Measurements from ENCODE around the gene POMZP3. TPM values are rescaled to one million over a fixed set of nuclear protein-coding genes. Genes with fewer than 3 reads are reported as not detected.
"Not testable (repeated sequence)": the region's sequence is repeated elsewhere in the genome, so short reads cannot be mapped to it uniquely, and the experiment has no call there.

POMZP3 gene
- 10 to 100 TPM; 14.0 to 15.8 TPM for total RNA-seq

DNA sequence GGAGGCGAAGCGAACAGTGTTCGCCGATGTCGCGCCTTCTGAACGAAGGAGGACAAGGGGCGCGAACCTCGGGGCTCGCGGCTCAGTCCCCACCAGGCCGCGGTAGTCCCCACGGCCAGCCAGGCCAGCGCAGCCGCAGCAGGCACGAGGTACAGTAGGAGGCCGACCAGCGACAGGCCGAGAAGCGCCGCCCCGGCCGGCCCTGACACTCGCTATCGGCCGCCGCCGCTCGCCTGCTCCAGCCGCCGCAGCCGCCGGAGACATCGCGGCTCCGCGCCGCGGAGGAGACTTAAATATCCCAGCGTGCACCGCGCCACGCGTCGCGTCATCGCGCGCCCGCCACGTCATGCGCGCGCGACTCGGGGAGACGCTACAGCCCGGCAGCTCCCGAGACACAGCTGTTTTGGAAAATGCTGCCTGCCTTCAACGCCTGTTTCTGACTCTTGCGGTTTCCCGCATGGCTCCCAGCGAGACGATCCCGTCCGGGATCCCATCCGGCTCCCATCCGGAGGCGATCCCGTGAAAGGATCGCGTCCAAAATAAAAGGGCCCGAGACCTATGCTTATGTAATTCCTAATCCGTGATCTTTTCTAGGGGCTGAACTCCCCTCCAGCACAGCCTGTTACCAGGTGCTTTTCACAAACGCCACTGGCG lies at the start of gene POMZP3:
Gene POMZP3, minus strand, starts transcription at position 291 of the 654 bp plus-strand sequence. CDS start 1,215 bp downstream, outside the sequence.
- POLR2A ChIA-PET, CTCF ChIA-PET: not testable (repeated sequence)

DNA sequence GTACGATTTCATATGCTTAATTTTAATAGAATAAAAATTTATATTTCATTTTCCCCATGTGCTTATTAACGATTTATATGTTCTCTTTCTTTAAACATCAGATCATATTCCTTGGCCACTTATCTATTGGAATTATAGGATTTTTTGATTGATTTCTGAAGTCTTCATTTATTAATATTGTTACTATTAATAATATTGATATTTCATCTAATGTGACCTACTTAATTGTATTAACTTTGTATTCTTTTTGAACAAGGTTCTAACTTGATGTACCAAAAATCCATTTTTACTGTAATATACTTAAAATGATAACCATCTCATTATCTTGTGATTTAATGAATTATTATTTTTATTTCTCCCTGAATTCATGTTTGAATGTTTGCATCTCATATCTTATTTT lies 48.7 kb upstream of the POMZP3 start:
- POLR2A ChIA-PET, CTCF ChIA-PET: not testable (repeated sequence)

DNA sequence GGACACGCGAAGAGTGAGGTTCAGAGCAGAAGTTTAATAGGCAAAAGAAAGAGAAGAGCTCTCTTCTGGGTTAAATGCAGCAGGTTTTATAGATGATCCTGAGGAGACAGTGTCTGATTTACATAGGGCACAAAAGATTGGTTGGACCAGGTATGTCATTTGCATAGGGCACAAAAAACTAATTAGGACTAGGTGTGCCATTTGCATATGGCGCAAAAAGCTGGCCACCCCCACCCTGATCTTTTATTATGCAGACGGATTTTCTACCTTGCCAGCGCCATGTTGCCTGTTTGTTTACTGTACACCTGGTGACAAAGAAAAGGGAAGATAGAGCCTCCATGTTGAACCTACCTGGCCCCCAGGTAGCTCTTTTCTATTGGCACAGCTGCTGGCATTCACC lies 46.3 kb upstream of the POMZP3 start:
- POLR2A ChIA-PET, CTCF ChIA-PET: not testable (repeated sequence)

DNA sequence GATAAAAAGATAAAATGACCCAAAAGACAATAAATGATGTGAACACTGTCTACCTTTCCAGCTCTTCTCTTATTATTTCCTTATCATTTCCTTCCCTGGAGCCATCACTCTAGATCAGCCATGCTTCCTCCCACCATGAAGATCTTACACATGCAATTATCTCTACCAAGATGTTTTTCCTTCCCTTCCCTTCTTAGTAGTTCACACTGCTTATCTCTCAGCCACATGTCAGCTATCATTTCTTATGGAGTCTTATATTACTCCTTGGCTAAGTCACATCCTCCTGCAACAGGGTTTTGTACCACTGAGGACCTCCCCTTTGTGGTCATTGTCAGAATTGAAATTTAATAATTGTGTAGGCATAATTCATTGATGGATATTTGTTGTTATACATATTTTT lies 32.1 kb upstream of the POMZP3 start:
- CTCF ChIA-PET, POLR2A ChIA-PET: not testable (repeated sequence)

DNA sequence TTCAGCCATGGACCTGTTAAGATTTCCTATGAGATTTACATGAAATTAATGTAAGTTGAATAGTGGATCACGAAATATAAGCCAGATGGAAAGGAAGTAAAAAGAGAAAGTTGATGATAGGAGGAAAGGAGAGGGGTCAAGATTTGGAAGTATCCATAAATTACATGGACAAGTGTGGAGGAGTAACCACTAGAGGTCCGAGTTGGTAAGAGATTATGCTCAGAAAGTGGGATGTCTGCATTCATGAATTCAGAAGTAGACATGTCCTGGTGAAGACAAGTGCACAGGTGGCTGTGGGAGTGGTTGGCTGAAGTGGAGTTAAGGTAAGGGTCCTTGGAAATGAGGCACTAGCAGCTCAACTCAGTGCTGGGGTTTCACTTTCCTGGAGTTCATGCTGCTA lies 29.3 kb upstream of the POMZP3 start:
- POLR2A ChIA-PET, CTCF ChIA-PET: not testable (repeated sequence)

DNA sequence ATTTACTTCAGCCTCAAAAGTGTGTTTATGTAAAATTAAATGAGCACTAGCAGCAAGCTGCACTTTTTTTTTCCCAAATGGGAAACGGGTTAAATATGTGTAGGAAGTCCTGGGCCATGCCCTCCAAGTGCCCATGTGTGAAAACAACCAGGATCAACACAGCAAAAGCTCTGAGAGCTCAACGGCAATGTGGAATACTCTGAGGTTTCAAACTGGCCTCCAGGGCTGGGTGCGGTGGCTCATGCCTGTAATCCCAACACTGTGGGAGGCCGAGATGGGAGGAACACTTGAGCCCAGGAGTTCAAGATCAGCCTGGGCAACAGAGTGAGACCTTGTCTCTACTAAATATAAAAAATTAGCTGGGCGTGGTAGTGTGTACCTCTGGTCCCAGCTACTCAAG lies 15.5 kb upstream of the POMZP3 start:
- CTCF ChIA-PET, POLR2A ChIA-PET: not testable (repeated sequence)

DNA sequence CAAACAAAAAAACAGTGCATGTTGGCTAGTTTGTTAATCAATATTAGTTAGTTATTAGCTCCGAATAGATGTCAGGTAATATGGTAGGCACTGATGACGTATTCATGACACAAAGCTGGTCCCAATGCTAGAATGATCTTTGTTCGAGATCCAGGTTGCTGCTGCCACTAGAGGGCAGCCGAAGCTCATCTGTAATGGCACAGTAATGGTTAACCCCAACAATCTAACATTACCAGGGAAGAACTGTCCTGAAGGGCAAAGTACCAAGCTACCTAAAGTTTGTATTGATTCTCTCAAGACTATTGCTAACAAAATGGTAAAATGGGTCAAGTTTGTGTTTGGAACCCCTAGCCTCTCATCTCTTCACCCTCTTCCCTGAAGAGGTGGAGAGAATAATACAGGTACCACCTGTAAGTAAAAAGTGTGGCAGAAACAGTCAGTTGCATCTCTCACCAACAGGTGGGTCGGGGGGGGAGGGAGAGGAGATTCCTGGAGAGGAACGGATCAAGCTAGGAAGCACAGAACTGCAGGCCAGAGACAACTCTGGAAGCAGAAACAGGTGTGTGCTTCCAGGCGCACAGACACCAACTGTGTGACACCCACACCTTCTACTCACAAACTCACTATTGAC lies 10.1 kb upstream of the POMZP3 start:
- CTCF ChIA-PET = not testable (repeated sequence)

DNA sequence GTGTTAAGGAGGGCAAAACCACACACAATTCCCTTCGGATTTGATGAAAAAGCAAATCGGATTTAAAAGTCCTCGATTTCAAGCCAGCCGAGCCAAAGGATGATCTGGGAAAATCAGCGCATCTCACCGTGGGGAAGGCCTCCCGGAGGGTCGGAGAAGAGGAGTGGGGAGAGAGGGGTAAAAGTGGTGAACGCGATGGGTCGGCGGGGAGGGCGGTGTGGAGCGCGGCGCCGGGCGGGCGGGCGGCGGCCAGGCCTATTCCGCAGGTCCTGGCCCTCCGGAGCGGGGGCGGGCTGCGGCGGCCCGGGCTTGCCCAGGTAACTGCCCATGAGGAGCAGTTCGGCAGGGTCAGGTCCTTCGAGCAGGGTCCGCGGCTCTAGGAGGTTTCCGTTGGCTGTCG lies 498 bp downstream of the POMZP3 start:
- POLR2A ChIA-PET, CTCF ChIA-PET: not testable (repeated sequence)

More for the DNA sequence above, 10.1 kb upstream of the POMZP3 start:
- POLR2A ChIA-PET = not testable (repeated sequence)

DNA sequence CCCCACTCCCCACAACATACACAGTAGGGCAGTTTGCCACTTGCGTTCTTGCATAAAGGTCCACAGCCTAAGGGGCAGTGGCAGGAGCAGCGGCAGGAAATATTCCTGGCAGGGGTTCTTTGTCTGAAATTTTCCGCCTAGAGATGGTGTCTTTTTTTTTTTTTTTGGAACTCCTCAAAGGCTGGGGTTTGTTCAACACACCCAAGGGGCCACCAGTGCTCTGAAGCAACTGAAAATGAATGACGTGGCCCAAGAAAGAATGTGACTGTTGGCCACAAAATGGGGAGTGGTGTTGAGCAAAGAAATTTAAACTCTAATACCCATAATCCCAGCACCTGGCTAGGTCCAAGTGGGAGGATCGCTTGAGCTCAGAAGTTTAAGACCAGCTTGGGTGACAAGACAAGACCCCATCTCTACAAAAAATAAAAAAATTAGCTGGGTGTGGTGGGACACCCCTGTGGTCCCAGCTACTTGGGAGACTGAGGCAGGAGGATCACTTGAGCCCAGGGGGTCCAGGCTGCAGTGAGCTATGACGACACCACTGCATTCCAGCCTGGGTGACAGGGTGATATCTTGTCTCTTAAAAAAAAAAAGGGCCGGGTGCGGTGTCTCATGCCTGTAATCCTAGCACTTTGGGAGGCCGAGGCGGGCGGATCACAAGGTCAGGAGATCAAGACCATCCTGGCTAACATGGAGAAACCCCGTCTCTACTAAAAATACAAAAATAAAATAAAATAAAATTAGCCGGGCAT lies 7.5 kb downstream of the POMZP3 start:
- CTCF ChIA-PET = not testable (repeated sequence)

DNA sequence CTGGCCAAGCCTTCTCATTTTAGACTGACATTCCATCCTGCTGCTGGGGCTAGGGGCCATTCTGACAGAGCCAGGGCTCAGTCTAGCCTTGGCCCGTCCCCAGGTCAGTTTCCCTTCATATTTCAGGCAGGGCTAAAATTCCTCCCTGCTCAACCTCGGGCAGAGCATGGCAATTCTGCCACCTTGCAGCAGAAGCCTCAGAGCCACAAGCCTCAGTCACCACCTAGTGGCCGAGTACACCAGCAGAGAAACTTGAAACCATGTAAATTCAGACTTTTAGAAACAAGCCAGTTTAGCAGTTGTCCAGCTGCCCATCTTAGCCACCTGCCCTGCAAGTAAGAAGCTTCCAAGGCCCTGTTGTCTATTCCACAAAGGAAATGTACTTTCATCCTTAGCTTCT lies 13.3 kb downstream of the POMZP3 start:
- POLR2A ChIA-PET = not testable (repeated sequence)

More for the DNA sequence above, 7.5 kb downstream of the POMZP3 start:
- POLR2A ChIA-PET = not testable (repeated sequence)

DNA sequence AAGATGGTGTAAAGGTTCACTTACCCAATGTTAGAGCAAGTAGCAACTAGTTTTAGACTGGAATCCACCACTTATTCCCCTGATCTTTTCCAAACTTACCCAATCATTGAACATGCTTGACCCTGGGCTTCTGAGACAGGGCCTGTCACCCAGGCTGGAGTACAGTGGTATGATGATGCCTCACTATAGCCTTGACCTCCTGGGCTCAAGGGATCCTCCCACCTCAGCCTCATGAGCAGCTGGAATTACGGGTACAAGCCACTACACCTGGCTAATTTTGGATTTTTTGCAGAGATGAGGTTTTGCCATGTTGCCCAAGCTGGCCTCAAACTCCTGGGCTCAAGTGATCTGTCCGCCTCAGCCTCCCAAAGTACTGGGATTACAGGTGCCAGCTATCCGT lies 14.8 kb downstream of the POMZP3 start:
- POLR2A ChIA-PET = not testable (repeated sequence)

More for the DNA sequence above, 13.3 kb downstream of the POMZP3 start:
- CTCF ChIA-PET = not testable (repeated sequence)

DNA sequence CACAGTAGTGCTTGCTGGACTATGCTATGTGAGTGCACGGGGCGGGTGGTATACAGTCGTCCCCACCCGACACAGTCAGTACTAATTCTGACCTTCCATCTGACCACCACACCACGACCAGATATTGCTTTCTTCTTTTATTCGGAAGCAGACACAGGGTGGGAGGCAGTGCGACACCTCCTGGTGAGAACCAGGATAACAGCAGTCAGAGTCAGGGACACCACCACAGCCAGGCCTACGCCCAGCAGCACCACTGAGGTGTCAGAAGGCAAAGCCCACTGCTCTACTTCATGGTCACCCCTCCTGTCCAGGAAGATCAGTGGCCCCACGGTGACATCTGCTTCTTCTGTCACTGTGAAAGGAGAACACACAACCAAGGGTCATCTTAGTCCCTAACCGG lies 17.2 kb downstream of the POMZP3 start:
- POLR2A ChIA-PET = not testable (repeated sequence)

More for the DNA sequence above, 14.8 kb downstream of the POMZP3 start:
- CTCF ChIA-PET = not testable (repeated sequence)

DNA sequence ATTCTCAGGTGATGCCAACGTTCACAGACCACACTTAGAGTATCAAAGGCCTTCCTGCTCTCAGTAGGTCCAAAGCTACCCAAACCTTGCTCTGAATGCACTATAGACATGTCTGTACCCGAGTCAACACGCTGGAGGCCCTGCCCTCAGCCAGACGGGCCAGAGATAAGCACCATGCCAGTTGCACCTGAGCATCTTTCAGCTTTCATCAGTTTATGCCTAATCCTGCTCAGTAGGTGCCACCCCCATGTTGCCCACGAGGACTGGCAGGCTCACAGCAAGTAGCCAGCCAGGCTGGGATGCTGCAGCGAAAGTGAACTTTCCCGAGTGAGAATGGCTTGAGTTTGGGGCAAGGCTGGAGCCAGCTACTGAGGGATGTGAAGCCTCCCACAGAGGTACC lies 18.6 kb downstream of the POMZP3 start:
- POLR2A ChIA-PET = interaction anchor here (0.7 kb wide), 1 partner anchor 273 kb away, joined by 5 read pairs; no protein-coding TSS in a partner anchor
- CTCF ChIA-PET = not testable (repeated sequence)

More for the DNA sequence above, 17.2 kb downstream of the POMZP3 start:
- CTCF ChIA-PET = not testable (repeated sequence)

DNA sequence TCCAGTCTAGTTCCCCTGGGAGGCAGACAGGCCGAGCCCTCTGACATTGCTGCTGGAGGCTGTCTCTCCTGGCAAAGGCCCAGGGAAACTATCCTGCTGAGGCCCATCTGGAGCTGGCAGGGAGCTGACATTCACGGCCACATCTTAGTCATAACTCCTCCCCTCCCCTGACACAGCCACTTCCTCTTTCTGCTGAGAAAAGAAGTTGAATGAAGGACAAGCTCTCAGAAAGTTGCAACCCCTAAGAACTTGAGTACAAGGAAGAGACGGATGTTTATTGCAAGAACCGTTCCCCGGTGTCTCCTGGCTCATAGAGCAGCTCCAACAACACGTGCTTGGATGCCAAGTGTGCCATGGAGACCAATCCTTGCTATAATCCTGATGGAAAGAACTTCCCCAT lies 21.1 kb downstream of the POMZP3 start:
- POLR2A ChIA-PET = not testable (repeated sequence)

DNA sequence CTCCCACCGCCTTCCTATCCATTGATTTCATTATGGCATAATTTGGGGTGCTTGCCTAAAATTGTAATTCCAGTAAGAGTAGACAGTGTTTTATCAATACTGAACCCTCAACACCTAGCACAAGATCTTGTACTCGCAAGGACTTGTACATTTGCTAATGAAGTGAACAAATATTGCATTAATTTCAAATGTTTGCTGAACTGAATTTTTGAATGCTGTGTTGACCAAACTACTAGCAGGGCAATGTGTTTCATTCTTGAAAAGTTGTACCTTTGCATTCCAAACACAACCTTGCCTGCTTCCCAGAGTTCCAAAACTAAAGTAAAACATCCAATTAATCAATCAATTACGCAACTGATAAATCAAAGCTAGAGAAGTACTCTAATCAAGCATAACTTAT lies 26.4 kb downstream of the POMZP3 start:
- CTCF ChIA-PET, POLR2A ChIA-PET: not testable (repeated sequence)

More for the DNA sequence above, 21.1 kb downstream of the POMZP3 start:
- CTCF ChIA-PET = not testable (repeated sequence)

DNA sequence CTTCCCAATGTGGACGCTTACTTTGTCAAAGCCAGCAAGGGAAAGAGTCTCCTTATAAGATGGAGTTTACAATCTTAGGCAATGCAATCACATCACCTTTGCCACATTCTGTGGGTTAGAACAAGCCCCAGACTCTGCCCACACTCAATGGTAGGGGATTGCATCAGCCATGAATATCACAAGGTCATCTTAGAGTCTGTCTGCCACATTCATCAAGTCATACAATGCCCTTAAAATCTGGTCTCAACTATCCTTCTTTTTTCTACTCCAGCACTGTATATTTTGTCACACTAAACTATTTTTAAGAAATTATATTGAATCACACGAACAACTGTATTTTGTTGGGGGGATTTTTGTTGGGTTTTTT lies 27.0 kb downstream of the POMZP3 start:
- CTCF ChIA-PET, POLR2A ChIA-PET: not testable (repeated sequence)

DNA sequence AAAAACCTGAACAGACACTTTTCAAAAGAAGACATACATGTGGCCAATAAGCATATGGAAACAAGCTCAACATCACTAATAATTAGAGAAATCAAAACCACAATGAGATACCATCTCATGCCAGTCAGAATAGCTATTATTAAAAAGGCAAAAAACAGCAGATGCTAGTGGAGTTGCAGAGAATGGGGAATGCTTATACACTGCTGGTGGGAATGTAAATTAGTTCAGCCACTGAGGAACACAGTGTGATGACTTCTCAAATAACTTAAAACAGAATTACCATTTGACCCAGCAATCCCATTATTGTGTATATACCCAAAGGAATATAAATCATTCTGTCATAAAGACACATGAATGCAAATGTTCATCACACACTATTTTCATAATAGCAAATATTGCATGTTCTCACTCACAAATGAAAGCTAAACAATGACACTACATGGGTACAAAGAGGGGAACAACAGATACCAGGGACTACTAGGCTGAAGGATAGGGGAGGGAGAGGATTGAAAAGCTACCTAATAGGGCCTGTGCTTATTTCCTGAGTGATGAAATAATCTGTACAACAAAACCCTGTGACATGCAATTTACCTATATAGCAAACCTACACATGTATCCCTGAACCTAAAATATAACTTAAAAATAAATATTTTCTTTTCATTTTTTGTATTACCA lies 28.4 kb downstream of the POMZP3 start:
- POLR2A ChIA-PET, CTCF ChIA-PET: not testable (repeated sequence)

DNA sequence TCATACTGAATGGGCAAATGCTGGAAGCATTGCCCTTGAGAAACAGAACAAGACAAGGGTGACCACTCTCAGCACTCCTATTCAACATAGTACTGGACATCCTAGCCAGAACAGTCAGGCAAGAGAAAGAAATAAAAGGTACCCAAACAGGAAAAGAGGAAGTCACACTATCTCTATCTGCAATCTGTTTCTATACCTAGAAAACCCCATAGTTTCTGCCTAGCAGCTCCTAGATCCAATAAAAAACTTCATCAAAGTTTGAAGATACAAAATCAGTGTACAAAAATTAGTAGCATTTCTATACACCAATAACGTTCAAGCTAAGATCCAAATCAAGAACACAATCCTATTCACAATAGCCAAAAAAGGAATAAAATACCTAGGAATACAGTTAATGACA lies 29.8 kb downstream of the POMZP3 start:
- CTCF ChIA-PET, POLR2A ChIA-PET: not testable (repeated sequence)

DNA sequence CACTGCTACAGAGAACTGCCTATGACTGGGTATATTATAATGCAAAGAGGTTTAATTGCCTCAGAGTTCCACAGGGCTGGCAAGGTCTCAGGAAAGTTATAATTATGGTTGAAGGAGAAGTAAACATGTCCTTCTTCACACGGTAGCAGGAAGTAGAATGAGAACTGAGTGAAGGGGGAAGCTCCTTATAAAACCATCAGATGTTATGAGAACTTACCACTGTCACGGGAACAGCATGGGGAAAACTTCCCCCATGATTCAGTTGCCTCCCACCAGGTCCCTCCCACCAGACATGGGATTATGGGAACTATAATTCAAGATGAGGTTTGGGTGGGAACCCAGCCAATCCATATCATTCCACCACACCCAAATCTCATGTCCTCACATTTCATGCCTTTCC lies 34.4 kb downstream of the POMZP3 start:
- POLR2A ChIA-PET, CTCF ChIA-PET: not testable (repeated sequence)

DNA sequence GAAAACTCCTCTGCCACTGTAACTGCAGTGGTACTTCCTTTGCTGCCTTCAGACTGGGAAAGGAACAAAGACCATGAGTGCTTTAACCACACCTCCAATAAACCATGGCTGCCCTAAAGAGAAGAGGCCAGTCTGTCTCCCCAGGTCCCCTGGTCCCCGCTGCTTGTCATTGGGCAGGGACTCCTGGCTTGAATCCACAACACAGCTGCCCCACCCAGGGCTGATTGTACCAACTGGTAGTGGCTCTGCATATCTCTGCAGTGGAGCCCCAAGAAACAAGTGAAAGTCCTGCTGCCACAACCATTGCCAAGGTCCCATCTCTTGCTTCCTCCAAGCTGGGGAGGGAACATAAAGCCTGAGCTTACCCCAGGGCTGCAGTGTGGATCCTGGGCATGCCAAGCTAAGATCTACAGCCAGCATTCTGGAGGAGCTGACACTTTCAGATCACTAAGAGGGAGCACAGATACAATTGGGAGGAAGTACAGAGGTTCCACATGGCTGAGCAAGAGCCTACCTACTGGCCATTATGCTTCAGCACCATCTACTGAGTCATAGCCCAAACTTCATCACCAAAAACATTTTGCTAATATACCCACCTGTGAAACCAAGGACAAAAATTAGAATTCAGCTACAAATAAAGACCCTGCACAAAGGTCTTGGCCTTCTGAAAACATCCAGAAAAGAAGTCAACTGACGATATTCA lies 35.3 kb downstream of the POMZP3 start:
- CTCF ChIA-PET, POLR2A ChIA-PET: not testable (repeated sequence)
